ENCODE results near the gene ZNF732.
A peak's percentile ranks its signal among the peaks of the same experiment; 100 is the strongest.

Gene ZNF732

DNA sequence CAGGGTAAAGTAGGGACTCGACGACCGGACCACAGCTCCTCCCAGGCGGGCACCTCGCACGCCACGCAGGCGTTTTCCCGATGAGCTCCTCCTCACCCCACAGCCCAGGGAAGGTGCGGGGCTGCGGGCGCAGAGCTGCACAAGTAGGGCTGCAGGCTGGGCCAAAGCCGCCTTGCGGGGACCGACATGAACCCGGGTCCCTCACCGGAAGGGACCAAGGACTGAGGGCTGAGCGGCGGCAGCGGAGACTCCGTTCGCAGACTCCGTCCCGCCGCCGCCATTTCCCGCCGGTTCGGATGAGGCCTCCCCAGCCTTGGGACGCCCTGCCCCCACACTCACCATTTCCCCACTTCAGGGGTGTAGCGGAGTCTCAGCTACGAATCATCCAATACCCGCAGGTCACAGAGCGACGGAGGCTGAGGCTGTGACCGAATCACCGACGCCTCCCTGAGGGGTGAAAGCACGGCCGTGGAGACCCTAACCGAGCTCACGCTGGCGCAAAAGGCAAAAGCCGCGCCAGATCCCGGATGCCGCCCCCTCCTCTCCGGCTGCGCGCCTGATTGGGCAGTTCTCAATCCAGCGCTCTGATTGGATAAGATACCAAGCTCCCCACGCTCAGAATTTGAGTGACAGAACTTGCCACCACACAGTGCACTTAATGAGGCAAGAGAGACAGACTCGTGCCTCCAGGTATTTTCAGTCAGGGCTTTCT, at the start of gene ZNF732:
Gene ZNF732 (minus strand): TSS at position 506 of the 712 bp plus-strand sequence. CDS start 164 bp downstream, at position 342.
- peak; percentile 98 for DNase-seq

DNA sequence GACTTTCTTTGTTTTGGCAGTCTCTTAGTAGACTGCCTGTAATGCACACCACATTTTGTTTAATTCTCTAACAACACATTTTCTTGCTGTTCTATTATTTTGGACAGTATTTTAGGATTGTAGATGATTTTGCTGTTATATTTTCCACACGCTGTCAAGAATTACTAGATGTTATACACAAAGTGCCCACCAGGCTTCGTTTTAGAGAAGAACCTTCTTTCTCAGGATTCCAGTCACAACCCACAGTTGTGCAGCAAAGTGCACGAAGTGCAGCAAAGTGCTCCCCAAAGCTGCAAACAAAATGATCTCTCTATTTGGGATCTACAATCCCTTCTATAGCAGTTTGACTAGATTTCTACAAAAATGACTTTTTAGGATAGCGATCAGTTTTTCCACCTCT, 34.7 kb upstream of the ZNF732 start:
- DNase-seq: peak; percentile 54

DNA sequence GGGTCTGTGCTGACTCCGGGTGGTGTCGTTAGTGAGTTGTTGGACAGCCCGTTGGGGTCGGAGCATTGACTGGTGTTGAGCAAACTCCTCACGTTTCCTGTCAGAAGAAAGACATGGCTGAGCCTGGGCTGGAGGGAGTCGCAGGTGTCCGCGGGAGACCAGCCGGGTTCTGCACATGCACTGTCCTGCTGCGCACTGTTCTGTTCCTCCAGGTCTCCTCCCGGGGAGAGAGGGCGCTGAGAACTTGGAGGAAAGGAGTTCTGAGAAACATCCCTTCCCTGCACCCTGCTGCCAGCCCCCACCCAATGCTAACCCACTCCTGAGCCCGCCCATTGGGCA, 33.5 kb upstream of the ZNF732 start:
- DNase-seq: peak; percentile 50

DNA sequence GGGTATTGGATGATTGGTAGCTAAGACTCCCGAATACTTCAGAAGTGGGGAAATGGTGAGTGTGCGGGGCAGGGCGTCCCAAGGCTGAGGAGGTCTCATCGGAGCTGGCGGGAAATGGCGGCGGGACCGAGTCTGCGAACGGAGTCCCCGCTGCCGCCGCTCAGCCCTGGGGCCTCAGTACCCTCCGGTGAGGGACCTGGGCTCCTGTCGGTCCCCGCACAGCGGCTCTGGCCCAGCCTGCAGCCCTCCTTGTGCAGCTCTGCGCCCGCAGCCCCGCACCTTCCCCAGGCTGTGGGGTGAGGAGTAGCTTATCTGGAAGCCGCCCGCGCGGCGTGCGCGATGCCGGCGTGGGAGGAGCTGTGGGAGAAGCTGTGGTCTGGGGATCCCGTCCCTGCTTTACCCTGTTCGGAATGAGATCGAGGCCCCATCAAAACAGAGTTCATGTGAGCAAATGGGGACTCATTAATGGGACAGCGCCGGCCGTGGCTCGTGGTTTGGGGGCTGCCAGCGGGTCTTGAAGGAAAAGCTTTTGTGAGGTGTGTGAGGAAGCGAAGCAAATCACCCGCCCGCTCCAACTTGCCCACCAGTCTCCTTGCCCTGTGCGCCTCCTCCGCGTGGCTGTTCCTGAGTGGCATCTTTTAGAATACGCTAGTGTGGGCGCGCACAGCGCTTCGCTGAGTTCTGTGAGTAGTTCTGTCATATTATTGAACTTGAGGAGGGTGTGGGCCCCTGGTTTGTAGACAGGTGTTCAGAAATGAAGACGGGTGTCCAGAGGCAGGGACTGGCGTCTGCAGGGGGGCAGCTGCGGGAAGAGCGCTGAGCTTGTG, 32.9 kb upstream of the ZNF732 start:
- peak; percentile 86 for DNase-seq

DNA sequence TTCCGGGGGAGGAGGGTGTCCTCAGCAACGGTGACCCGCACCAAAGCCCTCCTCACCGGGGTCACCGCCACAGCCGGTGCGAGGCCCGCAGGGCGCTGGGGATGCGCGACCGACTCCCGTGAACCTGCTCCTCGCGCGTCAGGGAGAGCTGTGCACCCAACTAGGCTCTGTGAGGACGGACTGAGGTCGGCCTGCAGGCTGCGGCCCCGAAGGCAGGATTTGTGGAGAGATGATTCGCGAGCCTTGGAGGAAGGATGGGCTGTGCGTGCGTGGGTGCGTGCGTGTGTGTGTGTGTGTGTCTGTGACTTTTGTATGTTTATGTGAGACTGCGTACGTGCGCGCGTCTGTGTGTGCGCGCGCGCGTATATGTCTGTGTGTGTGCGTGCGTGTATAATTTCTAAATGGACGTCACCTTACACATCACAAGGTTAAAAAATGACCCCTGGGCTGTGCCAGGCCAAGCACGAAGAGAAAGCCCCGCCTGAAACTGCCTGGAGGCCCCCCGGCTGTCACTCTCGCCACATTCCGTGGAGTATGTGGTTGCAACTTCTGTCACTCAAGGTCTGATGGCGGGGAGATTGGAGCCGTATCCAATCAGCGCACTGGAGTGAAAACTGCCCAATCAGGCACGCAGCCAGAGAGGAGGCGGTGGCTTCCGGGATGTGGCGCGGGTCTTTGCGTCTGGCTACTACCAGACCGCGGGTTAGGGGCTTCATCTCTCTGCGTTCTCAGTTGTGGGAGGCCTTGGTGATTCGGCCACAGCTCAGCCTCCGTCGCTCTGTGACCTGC, 32.1 kb upstream of the ZNF732 start, which contains the start of gene ZNF141:
Gene ZNF141 (plus strand): TSS at position 672 of the 789 bp plus-strand sequence. CDS start 170 bp downstream, outside the sequence.
- DNase-seq: peak; percentile 100

DNA sequence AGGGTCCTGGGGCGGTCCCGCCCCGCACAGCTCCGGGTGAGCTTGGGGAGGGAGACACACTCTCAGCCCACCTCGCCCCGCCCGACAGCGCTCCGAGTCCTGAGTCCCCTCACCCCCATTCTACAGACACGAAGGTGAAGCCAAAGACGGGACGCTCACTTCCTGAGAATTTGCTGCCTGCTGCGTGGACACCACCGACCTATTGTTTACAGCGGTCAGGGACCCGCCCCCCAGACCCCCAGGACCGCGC, 31.5 kb upstream of the ZNF732 start:
- no peak for DNase-seq

DNA sequence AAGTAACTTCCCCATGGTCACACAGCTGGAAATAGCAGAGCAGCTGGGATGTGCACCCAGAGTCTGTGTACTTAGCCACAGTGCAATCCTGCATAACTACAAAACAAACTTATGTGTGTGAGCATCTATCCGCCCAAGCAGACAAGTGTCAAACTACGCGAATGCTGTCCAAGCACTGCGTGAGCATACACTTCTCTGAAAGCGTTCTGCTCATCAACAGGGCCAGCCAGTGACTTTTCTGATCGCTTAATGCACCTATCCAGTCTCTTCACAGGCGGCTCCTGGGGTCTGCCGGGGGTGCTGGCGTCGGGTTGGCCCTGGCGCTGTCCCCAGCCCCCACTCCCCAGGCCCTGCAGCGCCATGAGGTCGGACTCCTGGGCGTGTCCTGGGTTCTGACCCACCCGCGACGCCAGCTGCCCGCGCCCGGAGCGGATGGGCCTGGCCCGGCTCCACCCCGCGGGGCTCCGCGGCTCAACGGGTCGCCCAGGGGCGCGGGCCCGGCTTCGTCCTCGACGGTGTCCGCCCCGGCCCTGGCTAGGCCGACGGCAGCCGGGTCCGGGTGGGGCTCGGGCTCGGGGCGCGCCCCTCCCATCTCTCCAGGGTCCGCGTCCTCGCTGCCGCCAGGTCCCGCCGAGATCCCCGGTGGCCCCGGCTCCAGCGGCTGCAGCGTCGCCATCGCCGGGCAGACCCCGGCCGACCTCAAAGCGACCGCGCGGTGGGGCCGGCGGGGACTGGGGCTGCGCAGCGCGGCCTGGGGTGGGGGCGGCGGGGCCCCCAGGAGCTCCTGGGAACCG, 31.0 kb upstream of the ZNF732 start:
- DNase-seq: peak; percentile 82

DNA sequence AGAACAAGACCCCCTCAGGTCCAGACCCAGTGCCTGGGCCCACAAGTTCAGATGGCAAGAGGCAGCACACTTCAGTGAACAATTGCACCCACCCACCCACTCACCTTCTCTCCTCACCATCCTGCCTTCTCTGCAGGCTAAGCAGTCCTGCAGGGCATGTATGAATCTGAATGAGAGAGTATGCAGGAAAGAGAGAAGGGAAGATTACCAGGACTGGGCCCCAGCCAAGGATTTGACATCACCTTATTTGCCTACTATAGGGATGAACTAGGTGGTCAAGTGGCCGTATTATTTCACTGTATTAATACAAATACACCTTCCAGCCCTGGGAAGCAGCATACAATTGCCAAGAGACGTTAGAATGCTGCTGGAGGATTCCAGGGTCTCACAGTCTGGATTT, 30.2 kb upstream of the ZNF732 start:
- DNase-seq: peak; percentile 71

DNA sequence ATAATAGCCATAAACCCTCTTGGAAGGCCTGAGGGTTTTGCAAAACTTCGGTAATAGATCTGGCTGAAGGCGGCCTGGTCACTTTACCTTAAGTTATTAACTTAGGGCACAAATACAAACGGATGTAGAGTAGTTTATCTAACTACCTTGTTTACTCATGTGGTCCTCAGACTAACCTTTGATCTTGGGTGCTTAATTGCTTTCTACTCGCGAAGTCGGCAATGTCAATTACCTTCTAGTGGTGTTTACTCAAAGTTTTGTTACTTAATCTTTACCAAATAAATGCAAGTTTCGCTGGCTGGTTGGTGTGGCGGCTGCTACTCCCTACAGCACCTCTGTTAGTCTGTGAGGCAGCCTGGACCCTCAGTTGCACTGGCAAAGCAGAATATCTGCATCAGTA, 23.5 kb upstream of the ZNF732 start:
- peak; percentile 31 for DNase-seq

DNA sequence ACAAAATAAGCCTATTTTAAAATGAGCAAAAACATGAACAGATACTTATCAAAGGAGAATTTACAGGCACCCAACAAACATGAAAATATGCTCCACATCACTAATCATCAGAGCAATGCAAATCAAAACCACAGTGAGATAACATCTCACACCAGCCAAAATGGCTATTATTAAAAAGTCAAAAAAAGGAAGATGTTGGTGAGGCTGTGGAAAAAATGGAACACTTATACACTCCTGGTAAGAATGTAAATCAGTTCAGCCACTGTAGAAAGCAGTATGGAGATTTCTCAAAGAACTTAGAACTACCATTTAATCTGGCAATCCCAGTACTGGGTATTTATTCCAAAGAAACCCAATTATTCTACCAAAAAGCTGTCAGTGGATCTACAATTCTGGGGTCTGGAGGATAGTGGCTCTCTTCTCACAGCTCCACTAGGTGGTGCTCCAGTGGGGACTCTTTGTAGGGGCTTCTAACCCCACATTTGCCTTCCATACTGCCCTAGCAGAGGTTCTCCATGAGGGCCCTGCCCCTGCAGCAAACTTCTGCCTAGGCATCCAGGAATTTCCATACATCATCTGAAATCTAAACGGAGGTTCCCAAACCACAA, 9.1 kb upstream of the ZNF732 start:
- no peak for DNase-seq

DNA sequence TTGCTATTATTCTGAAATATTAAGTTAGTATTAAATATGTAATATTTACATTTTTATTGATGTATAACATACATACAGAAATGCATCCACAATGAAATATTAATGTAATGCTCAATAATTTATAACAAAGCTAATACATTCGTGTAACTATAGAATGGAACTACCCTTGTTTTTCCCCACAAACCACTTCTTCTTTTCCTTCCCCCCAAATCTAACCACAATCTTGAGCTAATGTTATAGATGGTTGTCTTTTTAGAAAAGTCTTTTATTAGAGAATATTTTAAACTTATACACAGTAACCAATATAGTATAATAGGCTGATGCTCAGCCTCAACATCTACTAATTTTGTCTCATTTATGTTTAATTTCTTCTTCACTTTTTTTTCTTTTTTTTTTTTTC, 4.5 kb upstream of the ZNF732 start:
- DNase-seq: no peak

DNA sequence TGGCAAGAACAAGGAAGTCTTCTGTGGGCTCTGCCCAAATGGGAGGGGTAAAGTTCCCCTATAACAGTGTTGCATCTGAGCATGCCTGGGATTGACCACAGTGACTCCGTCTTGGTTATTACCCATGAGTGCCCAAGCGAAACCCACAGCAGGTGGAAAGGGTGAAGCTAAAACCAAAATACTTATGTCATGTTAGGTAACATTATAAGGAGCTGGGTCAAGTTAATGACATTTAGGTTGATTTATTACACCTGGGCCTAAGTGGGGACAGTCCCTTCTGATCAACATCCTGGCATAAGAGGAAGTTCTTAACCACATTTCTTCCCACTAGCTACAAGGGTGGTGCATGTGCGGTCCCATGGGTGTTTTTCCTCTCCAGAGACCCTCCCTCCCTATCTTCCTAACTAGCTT, 1.3 kb upstream of the ZNF732 start:
- DNase-seq: no peak

DNA sequence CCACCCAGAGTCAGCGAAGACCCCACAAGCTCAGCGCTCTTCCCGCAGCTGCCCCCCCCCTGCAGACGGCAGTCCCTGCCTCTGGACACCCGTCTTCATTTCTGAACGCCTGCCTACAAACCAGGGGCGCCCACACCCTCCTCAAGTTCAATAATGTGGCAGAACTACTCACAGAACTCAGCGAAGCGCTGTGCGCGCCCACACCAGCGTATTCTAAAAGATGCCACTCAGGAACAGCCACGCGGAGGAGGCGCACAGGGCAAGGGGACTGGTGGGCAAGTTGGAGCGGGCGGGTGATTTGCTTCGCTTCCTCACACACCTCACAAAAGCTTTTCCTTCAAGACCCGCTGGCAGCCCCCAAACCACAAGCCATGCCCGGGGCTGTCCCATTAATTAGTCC, 758 bp downstream of the ZNF732 start:
- DNase-seq: peak; percentile 42

DNA sequence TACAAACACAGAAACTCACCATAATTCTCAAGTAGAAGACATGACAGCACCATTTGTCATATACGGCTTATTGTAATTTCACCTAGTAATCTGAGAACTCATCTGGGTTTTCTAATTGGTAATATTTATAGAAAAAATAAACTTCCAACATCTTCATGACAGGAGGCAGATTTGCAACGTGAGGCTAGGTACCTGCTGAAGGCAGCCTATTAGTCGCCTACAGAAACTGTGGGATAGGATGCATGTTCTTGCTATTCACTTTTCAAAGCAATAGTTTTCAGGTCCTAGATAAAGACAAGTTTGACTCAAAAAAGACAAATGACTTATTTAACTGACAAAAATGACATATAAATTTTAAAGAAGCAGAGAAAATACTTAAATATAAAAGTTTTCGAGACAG, 2.9 kb downstream of the ZNF732 start:
- no peak for DNase-seq

DNA sequence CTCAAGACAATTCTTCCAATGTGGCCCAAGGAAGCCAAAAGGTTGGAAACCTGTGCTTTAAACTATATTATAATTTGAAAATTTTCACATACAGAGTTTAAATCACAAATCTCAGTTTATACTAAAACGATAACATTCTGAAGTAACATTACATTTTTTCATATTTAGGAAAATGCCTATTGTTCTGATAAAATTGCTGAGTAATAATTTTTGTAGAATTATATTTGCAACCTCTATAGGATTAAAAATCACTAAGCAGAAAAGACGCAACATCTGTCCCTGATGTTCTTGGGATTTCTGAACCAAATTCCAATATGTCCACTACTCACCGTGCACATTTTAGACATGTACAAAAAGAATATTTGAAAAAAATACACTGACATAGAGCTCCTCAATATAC, 10.5 kb downstream of the ZNF732 start:
- no peak for DNase-seq

DNA sequence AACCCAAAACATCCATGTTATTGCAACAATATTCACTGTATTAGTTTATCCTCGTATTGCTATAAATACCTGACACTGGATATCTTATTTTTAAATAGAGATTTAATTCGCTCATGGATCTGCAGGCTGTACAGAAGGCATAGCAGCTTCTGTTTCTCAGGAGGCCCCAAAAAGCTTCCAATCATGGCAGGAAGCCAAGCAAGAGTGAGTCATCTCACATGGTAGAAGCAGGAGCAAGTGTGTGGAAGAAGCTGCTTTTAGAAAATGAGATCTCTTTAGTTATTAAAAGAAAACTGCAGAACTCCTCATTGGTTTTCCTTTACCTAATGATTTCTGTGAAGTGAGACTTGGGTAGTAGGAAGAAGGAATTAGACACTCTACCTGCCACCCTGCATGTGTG, 16.4 kb downstream of the ZNF732 start:
- DNase-seq: peak; percentile 42

DNA sequence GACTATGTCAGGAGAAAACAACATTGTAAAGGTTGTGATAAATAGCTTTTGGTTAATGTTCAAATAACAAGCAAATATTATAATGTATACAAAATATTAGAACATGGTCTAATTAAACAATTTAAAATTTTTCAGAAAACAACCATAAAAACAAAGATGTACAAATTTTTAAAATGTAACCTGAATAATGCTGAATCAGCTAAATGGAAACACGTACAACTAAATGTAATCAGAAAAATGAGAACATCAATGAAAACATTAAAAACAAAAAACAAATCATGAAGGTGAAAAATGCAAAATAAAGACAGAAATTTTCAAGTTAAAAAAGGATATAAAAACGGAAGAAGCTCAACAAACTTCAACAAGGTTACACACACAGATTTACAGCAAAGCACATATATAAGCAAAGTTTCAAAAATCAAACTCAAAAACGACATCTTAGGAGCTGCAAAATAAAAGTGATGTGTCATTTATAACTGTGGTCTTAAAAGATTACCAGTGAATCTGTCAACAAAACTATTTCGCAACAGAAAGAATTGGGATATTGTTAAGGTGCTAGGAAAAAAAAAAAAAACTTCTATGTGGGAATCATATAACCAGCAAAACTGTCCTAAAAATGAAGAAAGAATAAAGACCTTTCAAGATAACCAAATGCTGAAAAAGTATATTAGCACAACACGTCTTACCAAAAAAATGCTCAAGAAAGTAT, 31.8 kb downstream of the ZNF732 start:
- DNase-seq: no peak

DNA sequence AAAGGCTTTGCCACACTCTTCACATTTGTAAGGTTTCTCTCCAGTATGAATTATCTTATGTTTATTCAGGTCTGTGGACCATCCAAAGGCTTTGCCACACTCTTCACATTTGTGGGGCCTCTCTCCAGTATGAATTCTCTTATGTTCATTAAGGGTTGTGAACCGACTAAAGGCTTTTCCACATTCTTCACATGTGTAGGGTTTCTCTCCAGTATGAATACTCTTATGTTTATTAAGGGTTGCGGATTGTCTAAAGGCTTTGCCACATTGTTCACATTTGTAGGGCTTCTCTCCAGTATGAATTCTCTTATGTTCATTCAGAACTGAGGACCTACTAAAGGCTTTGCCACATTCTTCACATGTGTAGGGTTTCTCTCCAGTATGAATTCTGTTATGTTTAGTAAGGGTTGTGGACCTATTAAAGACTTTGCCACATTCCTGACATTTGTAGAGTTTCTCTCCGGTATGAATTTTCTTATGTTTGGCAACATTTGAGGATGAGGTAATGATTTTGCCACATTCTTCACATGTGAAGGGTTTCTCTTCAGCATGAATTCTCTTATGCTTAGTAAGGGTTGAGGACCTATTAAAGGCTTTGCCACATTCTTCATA, 33.7 kb downstream of the ZNF732 start:
- DNase-seq: no peak

DNA sequence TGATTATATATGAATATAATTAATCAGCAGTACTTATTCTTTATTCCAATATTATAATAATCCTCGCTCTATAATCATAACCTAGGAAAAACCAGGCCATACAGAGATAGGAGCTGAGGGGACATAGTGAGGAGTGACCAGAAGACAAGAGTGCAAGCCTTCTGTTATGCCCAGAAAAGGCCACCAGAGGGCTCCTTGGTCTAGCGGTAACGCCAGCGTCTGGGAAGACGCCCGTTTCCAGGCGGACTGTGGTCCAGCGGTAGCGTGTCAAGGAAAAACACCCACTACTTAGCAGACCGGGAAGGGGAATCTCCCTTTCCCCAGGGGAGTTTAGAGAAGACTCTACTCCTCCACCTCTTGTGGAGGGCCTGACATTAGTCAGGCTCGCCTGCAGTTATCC, 46.0 kb downstream of the ZNF732 start:
- peak; percentile 75 for DNase-seq

DNA sequence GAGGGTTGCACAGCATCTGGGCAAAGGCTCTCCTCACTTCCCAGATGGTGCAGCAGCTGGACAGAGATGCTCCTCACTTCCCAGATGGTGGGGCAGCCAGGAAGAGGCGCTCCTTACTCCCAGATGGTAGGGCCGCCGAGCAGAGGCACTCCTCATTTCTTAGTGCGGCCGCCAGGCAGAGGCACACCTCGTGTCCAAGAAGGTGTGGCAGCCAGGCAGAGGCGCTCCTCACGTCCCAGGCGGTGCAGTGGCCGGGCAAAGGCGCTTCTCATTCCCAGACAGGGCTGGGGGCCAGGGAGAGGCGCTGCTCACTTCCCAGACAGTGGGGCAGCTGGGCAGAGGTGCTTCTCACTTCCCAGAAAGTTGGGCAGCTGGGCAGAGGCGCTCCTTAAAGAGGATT, 48.8 kb downstream of the ZNF732 start:
- DNase-seq: no peak

All from DMS53 (cell line).